SK-N-SH (cell line): ENCODE results near the gene TMX1.

Experiments used
- ELF1 ChIP-seq: IDR thresholded peaks from 2 replicates; pipeline ENCODE4 v1.4.0; 2012
- EP300 ChIP-seq, 2 experiments: IDR thresholded peaks; 2 replicates each; pipeline versions ENCODE4 v1.4.0 to v1.6.1; 2012; ENCODE audit warnings: borderline replicate concordance in 1 of 2, low read depth in 1 of 2, low read length in 1 of 2
- GABPA ChIP-seq: IDR thresholded peaks from 2 replicates; pipeline ENCODE4 v1.4.0; 2012; ENCODE audit warnings: low read depth, mild to moderate bottlenecking
- JUND ChIP-seq: IDR thresholded peaks from 2 replicates; pipeline ENCODE4 v1.4.0; 2012
- MAX ChIP-seq: IDR thresholded peaks from 2 replicates; pipeline ENCODE4 v1.4.0; 2012; ENCODE audit warnings: low read depth
- POLR2AphosphoS5 ChIP-seq: IDR thresholded peaks from 2 replicates; pipeline ENCODE4 v1.6.1; 2012; ENCODE audit warnings: low read depth, low read length
- SIN3A ChIP-seq: IDR thresholded peaks from 2 replicates; pipeline ENCODE4 v1.6.1; 2012; ENCODE audit warnings: low read depth, mild to moderate bottlenecking, low read length, moderate library complexity, borderline replicate concordance
- TF ChIP-seq, protein P1 (sequence below): fragments of 200-600 bp; sonication (generic); IDR thresholded peaks from 2 replicates; pipeline ENCODE4 v1.6.1; 2017; ENCODE audit warnings: antibody characterized with exemption, mild to moderate bottlenecking, moderate library complexity

DNA sequence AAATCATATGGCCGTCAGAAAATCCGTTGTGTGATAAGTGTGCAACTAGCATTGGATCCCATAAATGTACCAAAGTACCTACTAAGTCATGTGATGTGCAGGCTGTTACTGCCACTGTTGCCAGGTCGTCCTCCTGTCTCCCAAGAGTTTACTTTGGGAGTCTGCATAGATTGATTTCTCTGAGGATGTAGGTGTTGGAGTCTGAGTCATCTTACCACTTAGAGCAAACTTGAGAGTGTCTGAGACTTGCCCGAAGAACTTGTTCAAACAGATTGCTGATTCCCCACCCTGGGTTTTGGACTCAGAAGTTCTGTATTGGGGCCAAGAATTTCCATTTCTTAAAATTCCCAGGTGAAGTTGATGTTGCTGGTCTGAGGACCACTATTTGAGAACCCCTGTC is 11.4 kb downstream of the TMX1 start:
- TF ChIP-seq, protein P1, sequence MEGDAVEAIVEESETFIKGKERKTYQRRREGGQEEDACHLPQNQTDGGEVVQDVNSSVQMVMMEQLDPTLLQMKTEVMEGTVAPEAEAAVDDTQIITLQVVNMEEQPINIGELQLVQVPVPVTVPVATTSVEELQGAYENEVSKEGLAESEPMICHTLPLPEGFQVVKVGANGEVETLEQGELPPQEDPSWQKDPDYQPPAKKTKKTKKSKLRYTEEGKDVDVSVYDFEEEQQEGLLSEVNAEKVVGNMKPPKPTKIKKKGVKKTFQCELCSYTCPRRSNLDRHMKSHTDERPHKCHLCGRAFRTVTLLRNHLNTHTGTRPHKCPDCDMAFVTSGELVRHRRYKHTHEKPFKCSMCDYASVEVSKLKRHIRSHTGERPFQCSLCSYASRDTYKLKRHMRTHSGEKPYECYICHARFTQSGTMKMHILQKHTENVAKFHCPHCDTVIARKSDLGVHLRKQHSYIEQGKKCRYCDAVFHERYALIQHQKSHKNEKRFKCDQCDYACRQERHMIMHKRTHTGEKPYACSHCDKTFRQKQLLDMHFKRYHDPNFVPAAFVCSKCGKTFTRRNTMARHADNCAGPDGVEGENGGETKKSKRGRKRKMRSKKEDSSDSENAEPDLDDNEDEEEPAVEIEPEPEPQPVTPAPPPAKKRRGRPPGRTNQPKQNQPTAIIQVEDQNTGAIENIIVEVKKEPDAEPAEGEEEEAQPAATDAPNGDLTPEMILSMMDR, result no peak
- TF ChIP-seq POLR2AphosphoS5, result no peak
- no peak for TF ChIP-seq ELF1
- no peak for TF ChIP-seq GABPA
- no peak for TF ChIP-seq MAX
- TF ChIP-seq EP300 (IDR thresholded peaks at IDR 0.05; ENCODE audit: borderline replicate concordance in 1 of 2, low read depth in 1 of 2, low read length in 1 of 2), result no peak
- no peak for TF ChIP-seq JUND
- no peak for TF ChIP-seq SIN3A
